Uterus (tissue), 2 donors: Measurements from ENCODE around the gene FOXM1.

ENCODE experiments used
- CTCF ChIP-seq, 4 experiments: fragments of 200-600 bp in 2 of 4; fragments of 450-650 bp in 2 of 4; sonication (generic) in 2 of 4; IDR thresholded peaks; one replicate each; pipeline ENCODE4 v1.5.1; 2016 to 2019; ENCODE audit warnings: antibody characterized with exemption in 4 of 4, mild to moderate bottlenecking in 2 of 4, moderate library complexity in 1 of 4
- POLR2A ChIP-seq, 2 donors: fragments of 450-650 bp; IDR thresholded peaks; one replicate each; pipeline ENCODE4 v1.6.1; 2016; ENCODE audit warnings: antibody characterized with exemption in 2 of 2, mild to moderate bottlenecking in 1 of 2, moderate library complexity in 1 of 2

- TF ChIP-seq CTCF (IDR thresholded peaks at IDR 0.05) (no peak), POLR2A (IDR thresholded peaks at IDR 0.05) (no peak)
Observed at GRCh38 chr12:2826721-2827515, 50.1 kb downstream of the FOXM1 start.
